Measurements from ENCODE around the gene PLA2G4F. TPM values are rescaled to one million over a fixed set of nuclear protein-coding genes. Genes with fewer than 3 reads are reported as not detected.
A peak's percentile ranks its signal among the peaks of the same experiment; 100 is the strongest.

The PLA2G4F gene
- total RNA-seq, 1 donor from 2014 or later: not detected

GRCh38 chr15:42123546-42123945 is 32.9 kb downstream of the PLA2G4F start:
- TF ChIP-seq, protein P1, sequence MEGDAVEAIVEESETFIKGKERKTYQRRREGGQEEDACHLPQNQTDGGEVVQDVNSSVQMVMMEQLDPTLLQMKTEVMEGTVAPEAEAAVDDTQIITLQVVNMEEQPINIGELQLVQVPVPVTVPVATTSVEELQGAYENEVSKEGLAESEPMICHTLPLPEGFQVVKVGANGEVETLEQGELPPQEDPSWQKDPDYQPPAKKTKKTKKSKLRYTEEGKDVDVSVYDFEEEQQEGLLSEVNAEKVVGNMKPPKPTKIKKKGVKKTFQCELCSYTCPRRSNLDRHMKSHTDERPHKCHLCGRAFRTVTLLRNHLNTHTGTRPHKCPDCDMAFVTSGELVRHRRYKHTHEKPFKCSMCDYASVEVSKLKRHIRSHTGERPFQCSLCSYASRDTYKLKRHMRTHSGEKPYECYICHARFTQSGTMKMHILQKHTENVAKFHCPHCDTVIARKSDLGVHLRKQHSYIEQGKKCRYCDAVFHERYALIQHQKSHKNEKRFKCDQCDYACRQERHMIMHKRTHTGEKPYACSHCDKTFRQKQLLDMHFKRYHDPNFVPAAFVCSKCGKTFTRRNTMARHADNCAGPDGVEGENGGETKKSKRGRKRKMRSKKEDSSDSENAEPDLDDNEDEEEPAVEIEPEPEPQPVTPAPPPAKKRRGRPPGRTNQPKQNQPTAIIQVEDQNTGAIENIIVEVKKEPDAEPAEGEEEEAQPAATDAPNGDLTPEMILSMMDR (IDR thresholded peaks at IDR 0.05): no peak
- Mint-ChIP-seq H3K4me1 (ENCODE audit: unreplicated experiment) (no peaks in the 10 kb centered on the region), H3K27ac (ENCODE audit: unreplicated experiment) (no peak overlapping the region), H3K4me3 (ENCODE audit: unreplicated experiment) (no peak overlapping the region), H3K9me3 (ENCODE audit: unreplicated experiment) (no peaks in the 10 kb centered on the region), H3K27me3 (ENCODE audit: unreplicated experiment) (peaks cover 70% of the 10 kb centered on the region), H3K36me3 (ENCODE audit: unreplicated experiment) (no peaks in the 10 kb centered on the region)
- DNase-seq (ENCODE audit: extremely low spot score, unreplicated experiment): peak; percentile 46

GRCh38 chr15:42121682-42122081 is 34.8 kb downstream of the PLA2G4F start:
- Mint-ChIP-seq H3K9me3 (ENCODE audit: unreplicated experiment) (no peaks in the 10 kb centered on the region), H3K36me3 (ENCODE audit: unreplicated experiment) (no peaks in the 10 kb centered on the region), H3K4me3 (ENCODE audit: unreplicated experiment) (no peak overlapping the region), H3K27me3 (ENCODE audit: unreplicated experiment) (peaks cover 64% of the 10 kb centered on the region), H3K27ac (ENCODE audit: unreplicated experiment) (no peak overlapping the region), H3K4me1 (ENCODE audit: unreplicated experiment) (no peaks in the 10 kb centered on the region)
- peak; percentile 69 for DNase-seq (ENCODE audit: extremely low spot score, unreplicated experiment)
- TF ChIP-seq, protein P1 (IDR thresholded peaks at IDR 0.05): no peak

DNA sequence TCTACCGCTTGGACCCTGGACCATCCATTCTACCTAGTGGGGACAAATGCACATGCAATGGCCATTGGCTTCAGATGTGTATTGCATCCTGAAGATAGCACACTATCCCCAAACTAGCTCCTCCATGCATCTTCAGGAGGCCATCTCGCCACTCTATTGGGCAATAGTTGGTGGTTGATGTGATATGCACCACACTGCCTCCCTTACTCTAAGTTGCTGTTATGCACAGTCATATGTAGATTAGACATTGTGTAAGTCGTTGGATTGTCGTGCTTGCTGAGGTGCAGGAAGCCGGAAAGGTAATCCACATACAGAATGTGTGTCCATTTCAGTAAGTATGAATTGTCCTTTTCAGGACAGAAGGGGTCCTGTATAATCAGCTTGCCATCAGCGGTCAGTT is 35.4 kb downstream of the PLA2G4F start:
- TF ChIP-seq, protein P1 (IDR thresholded peaks at IDR 0.05): no peak
- Mint-ChIP-seq H3K9me3 (ENCODE audit: unreplicated experiment) (no peaks in the 10 kb centered on the region), H3K4me3 (ENCODE audit: unreplicated experiment) (no peak overlapping the region), H3K4me1 (ENCODE audit: unreplicated experiment) (no peaks in the 10 kb centered on the region), H3K27me3 (ENCODE audit: unreplicated experiment) (peaks cover 67% of the 10 kb centered on the region), H3K27ac (ENCODE audit: unreplicated experiment) (no peak overlapping the region), H3K36me3 (ENCODE audit: unreplicated experiment) (no peaks in the 10 kb centered on the region)
- no peak for DNase-seq (ENCODE audit: extremely low spot score, unreplicated experiment)

DNA sequence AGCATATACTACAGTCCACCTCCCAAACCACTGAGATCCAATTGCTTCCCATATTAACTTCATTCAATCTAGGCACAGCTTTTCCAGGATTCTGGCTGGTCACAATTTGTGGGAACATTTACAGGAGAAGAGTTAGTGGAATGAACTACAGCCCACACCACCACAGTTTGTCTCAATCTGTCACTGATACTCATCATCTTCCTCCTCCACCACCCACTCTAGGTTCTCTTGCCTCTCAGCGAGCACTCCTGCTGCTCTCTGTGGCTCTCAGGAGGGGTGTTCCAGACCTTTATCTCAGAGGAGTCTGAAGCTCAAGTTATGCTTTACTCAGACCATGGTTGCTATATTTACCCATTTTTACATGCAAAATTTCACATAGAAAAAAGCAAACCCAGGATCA is 36.2 kb downstream of the PLA2G4F start:
- Mint-ChIP-seq H3K9me3 (ENCODE audit: unreplicated experiment) (no peaks in the 10 kb centered on the region), H3K27me3 (ENCODE audit: unreplicated experiment) (peaks cover 65% of the 10 kb centered on the region), H3K4me3 (ENCODE audit: unreplicated experiment) (no peak overlapping the region), H3K36me3 (ENCODE audit: unreplicated experiment) (no peaks in the 10 kb centered on the region), H3K4me1 (ENCODE audit: unreplicated experiment) (no peaks in the 10 kb centered on the region), H3K27ac (ENCODE audit: unreplicated experiment) (no peak overlapping the region)
- TF ChIP-seq, protein P1 (IDR thresholded peaks at IDR 0.05): no peak
- no peak for DNase-seq (ENCODE audit: extremely low spot score, unreplicated experiment)

GRCh38 chr15:42119446-42119760 is 37.0 kb downstream of the PLA2G4F start:
- Mint-ChIP-seq H3K4me3 (ENCODE audit: unreplicated experiment) (no peak overlapping the region), H3K27me3 (ENCODE audit: unreplicated experiment) (peaks cover 65% of the 10 kb centered on the region), H3K27ac (ENCODE audit: unreplicated experiment) (no peak overlapping the region), H3K9me3 (ENCODE audit: unreplicated experiment) (no peaks in the 10 kb centered on the region), H3K36me3 (ENCODE audit: unreplicated experiment) (no peaks in the 10 kb centered on the region), H3K4me1 (ENCODE audit: unreplicated experiment) (no peaks in the 10 kb centered on the region)
- DNase-seq (ENCODE audit: extremely low spot score, unreplicated experiment): peak; percentile 49
- TF ChIP-seq, protein P1 (IDR thresholded peaks at IDR 0.05): no peak
